Ammon's horn (tissue), 1 donor: Measurements from ENCODE around the gene GPR78.
"Not testable (repeated sequence)": the region's sequence is repeated elsewhere in the genome, so short reads cannot be mapped to it uniquely, and the experiment has no call there.

ENCODE experiments used
- DNase-seq: peaks from one replicate; pipeline ENCODE4 v3.0.0-alpha.2; 2016; ENCODE audit warnings: low spot score

GPR78 gene

DNA sequence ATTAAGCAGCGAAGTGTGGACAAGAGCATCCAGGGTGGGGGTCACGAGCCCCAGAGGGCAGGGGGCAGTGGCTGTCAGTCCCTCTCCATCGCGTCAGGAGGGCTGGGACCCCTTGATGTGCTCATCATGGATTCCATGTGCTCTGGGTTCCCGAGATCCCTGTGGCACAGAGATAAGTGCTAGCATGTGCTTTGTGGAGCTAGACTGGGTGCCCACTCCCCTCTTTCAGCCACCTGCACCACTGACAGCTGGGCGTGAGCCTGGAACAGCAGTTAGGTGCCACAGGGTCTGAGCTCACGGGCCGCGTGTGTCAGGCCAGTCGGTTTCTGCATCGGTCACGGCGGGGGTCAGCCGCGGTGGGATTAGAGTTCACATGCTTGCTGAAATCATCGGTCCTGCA is 36.6 kb downstream of the GPR78 start:
- no peak for DNase-seq

DNA sequence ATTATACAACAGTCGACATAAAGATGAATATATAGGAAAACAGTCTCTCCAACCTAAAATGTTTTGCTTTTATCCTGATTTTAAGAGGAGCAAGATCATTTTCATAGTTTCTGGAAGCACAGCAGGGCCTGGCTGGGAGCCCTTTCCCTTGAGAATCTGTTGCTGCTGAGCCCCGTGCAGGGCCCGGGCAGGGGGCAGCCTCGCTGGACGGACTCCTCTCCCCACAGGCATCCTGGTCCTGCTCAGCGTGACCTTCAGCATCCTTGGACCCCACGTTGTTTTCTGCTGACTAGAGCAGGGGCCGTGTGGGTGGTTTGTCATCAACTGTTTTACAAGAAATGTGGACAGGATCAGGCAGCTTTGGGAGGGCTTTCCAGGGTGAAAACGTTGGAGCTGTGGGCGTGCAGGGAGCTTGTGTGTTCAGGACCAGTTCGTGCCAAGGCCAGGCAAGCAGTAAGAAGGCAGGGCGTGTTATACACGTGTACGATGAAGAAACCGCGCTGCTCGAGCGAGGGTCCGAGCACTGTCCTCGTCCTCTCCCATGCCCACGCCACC is 37.4 kb downstream of the GPR78 start:
- DNase-seq = no peak

DNA sequence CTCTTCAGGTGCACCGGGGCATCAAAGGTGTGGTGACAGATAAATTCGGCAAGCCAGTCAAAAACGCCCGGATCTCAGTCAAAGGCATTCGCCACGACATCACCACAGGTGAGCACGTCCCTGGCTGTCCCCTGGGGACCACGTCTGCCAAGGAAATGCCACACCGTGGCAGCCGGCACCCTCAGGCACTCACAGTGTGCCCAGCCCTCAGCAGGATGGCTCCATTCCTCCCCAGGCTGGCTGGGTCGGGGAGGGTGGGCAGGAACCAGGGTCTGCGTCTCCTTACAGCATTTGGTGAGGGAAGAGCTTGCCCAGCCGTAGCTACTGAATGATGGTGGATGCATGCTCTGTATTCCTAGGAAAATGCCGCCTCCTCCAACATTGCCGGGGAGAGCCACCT is 38.2 kb downstream of the GPR78 start:
- no peak for DNase-seq

DNA sequence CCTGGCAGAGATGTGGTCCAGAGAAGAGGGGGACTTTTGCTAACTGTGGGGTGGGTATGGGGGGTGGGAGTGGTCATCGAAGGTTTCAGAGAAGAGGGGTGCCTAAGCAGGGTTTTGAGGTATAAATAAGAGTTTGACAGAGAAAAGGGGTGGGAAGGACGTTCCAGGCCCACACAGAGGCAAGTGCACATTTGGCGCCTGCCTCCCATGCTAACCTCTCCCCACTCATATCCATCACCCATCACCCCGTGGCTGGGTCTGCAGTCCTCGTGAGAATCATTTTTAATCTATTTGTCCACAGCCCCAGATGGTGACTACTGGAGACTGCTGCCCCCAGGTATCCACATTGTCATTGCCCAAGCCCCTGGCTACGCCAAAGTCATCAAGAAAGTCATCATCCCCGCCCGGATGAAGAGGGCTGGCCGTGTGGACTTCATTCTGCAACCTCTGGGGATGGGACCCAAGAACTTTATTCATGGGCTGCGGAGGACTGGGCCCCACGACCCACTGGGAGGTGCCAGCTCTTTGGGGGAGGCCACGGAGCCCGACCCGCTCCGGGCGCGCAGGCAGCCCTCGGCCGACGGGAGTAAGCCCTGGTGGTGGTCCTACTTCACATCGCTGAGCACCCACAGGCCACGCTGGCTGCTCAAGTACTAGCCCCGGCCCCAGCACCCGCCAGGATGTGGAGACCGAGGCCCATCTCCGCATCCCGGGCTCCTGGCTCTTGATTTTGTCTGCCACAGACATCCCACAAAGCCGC is 38.9 kb downstream of the GPR78 start:
- no peak for DNase-seq

DNA sequence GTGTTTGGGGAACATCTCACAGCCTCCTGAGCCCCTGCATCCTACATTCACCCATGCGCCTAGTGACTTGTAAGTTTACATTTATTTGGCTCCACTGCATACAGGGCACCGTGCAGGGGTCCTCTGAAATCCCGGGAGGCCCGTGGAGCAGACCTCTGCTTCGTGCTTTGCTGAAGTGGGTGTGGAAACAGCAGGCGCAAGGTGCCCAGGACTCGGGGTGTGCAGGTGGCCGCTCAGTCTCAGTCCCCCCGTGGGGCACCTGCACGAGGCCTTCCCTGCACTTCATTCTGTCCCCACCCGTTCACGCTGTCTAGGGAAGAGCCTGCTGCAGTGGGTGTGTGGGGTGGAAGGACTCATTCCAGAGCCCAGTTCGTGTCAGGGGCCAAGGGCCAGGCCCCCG is 40.9 kb downstream of the GPR78 start:
- DNase-seq = not testable (repeated sequence)

DNA sequence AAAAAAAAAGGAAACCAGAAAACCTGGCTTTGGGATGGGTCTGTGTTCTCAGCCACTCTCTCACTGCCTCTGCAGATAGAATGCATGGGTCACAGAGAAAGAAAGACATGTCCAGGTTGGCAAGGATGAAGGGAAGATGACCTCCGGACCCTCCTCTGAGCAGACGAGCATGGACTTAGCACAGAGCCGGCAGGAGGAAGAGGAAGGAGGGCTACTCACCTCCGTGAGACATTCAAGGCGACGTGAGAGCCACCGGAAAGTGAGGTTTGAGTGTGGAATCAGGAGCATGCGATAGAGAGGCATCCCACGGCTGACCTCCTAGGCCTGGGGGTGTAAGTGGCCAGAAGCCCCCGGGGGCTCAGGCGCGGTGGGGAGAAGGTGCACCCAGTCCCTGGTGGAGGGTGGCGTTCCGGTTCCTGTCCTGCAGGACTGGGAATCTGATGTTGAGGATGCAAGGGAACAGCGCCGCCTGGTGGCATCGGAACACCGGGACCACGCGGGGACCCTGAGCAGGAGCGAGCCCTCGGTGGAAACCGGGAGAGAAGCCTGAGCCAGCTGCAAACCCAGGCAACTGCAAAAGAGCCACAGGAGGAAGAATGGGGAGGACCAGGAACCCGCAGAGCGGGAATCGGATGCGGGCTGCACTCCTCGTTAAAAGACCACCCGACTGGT is 44.5 kb downstream of the GPR78 start:
- not testable (repeated sequence) for DNase-seq

DNA sequence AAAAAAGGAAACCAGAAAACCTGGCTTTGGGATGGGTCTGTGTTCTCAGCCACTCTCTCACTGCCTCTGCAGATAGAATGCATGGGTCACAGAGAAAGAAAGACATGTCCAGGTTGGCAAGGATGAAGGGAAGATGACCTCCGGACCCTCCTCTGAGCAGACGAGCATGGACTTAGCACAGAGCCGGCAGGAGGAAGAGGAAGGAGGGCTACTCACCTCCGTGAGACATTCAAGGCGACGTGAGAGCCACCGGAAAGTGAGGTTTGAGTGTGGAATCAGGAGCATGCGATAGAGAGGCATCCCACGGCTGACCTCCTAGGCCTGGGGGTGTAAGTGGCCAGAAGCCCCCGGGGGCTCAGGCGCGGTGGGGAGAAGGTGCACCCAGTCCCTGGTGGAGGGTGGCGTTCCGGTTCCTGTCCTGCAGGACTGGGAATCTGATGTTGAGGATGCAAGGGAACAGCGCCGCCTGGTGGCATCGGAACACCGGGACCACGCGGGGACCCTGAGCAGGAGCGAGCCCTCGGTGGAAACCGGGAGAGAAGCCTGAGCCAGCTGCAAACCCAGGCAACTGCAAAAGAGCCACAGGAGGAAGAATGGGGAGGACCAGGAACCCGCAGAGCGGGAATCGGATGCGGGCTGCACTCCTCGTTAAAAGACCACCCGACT is 50.2 kb downstream of the GPR78 start:
- not testable (repeated sequence) for DNase-seq

DNA sequence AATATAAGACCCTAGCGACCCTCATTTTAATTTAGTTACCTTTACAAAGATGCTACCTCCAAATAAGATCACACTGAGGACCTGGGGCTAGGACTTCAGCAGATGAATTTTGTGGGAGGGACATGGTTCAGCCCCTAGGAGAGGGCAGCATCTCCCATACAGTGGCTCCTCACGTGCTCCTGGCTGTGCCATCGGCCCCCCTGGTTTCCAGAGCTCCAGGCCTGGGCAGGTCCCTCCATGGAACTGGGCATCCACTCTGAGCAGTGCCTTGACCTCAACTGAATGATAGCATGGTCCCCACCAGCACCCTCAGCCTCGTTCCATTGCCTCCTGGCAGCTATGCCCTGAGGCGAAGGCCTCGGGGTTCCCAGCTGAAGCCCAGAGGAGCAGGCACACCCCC is 51.7 kb downstream of the GPR78 start:
- not testable (repeated sequence) for DNase-seq

DNA sequence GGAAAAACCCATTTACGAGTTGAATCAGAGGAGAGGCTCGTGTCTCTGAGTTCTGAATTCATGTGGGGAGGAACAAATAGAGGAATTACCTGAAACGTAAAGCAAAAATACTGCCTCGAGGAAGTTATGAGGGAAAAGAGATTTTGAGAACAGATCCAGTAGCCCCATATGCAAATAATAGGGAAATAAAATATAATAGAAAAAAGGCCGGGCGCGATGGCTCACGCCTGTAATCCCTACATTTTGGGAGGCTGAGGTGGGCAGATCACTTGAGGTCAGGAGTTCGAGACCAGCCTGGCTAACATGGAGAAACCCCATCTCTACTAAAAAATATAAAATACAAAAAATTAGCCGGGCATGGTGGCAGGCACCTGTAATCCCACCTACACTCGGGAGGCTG is 54.6 kb downstream of the GPR78 start:
- DNase-seq = not testable (repeated sequence)

DNA sequence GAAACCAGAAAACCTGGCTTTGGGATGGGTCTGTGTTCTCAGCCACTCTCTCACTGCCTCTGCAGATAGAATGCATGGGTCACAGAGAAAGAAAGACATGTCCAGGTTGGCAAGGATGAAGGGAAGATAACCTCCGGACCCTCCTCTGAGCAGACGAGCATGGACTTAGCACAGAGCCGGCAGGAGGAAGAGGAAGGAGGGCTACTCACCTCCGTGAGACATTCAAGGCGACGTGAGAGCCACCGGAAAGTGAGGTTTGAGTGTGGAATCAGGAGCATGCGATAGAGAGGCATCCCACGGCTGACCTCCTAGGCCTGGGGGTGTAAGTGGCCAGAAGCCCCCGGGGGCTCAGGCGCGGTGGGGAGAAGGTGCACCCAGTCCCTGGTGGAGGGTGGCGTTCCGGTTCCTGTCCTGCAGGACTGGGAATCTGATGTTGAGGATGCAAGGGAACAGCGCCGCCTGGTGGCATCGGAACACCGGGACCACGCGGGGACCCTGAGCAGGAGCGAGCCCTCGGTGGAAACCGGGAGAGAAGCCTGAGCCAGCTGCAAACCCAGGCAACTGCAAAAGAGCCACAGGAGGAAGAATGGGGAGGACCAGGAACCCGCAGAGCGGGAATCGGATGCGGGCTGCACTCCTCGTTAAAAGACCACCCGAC is 55.8 kb downstream of the GPR78 start:
- DNase-seq = not testable (repeated sequence)
